DOHH2 (cell line): ENCODE measurements around the gene SCFD2.

Experiments
- H3F3A ChIP-seq: fragments of 200-600 bp; sonication (generic), shearing (Covaris generic); 2 replicates; pipeline ENCODE4 v1.6.0; 2016; ENCODE audit warnings: antibody characterized with exemption, mild to moderate bottlenecking; ENCODE audit not compliant: control insufficient read depth, insufficient read depth
- H3K27ac ChIP-seq: fragments of 200-600 bp; sonication (generic); 2 replicates; pipeline ENCODE4 v1.5.1; 2014; ENCODE audit warnings: low read depth, mild to moderate bottlenecking, low read length, moderate library complexity
- H3K27me3 ChIP-seq: fragments of 200-600 bp; sonication (generic); 2 replicates; pipeline ENCODE4 v1.6.1; 2014; ENCODE audit warnings: mild to moderate bottlenecking, low read length, mixed read lengths; ENCODE audit not compliant: control insufficient read depth
- H3K36me3 ChIP-seq: fragments of 200-600 bp; sonication (generic); 2 replicates; pipeline ENCODE4 v1.6.1; 2014; ENCODE audit warnings: mild to moderate bottlenecking, low read length, moderate library complexity, mixed read lengths; ENCODE audit not compliant: control insufficient read depth
- H3K4me1 ChIP-seq: fragments of 200-600 bp; sonication (generic); 2 replicates; pipeline ENCODE4 v1.6.1; 2014; ENCODE audit warnings: mild to moderate bottlenecking, low read length, mixed read lengths; ENCODE audit not compliant: control insufficient read depth
- H3K4me2 ChIP-seq: fragments of 200-600 bp; sonication (generic); 2 replicates; pipeline ENCODE4 v1.6.0; 2014; ENCODE audit warnings: mild to moderate bottlenecking, low read length, moderate library complexity
- H3K4me3 ChIP-seq: fragments of 200-600 bp; sonication (generic); 2 replicates; pipeline ENCODE4 v1.5.1; 2014; ENCODE audit warnings: mild to moderate bottlenecking, low read length, mixed read lengths
- H3K79me2 ChIP-seq: fragments of 200-600 bp; sonication (generic); 2 replicates; pipeline ENCODE4 v1.6.1; 2014; ENCODE audit warnings: mild to moderate bottlenecking, low read length, mixed read lengths; ENCODE audit not compliant: control insufficient read depth
- H3K9me2 ChIP-seq: fragments of 200-600 bp; sonication (generic); replicated peaks from 2 replicates; pipeline ENCODE4 v1.6.1; 2014; ENCODE audit warnings: mild to moderate bottlenecking, low read length, mixed read lengths; ENCODE audit not compliant: control insufficient read depth
- H3K9me3 ChIP-seq: fragments of 200-600 bp; sonication (generic); 2 replicates; pipeline ENCODE4 v1.6.1; 2014; ENCODE audit warnings: antibody characterized with exemption, low read length, mixed read lengths; ENCODE audit not compliant: control insufficient read depth, insufficient read depth
- H4K20me1 ChIP-seq: fragments of 200-600 bp; sonication (generic); 2 replicates; pipeline ENCODE4 v1.6.0; 2014; ENCODE audit warnings: low read depth, mild to moderate bottlenecking, antibody characterized with exemption, low read length, moderate library complexity; ENCODE audit not compliant: control insufficient read depth, insufficient read depth
- CTCF ChIP-seq: fragments of 200-600 bp; sonication (generic); IDR thresholded peaks from one replicate; pipeline ENCODE4 v1.5.1; 2014; ENCODE audit warnings: antibody characterized with exemption, mild to moderate bottlenecking, low read depth, low read length; ENCODE audit not compliant: poor library complexity, severe bottlenecking
- EZH2phosphoT487 ChIP-seq: fragments of 200-600 bp; sonication (generic); IDR thresholded peaks from 2 replicates; pipeline ENCODE4 v1.6.1; 2017; ENCODE audit warnings: borderline replicate concordance, mild to moderate bottlenecking, antibody characterized with exemption, low read length, moderate library complexity, mixed read lengths

The SCFD2 gene

GRCh38 chr4:52907510-52907909 lies 458.4 kb downstream of the SCFD2 start:
- H3K27ac ChIP-seq: no peak overlapping the region
- no peaks in the 10 kb centered on the region for H3F3A ChIP-seq
- H3K4me1 ChIP-seq: peaks cover 4% of the 10 kb centered on the region; the same call in 1 of the 2 replicates
- H3K79me2 ChIP-seq: no peaks in the 10 kb centered on the region
- H3K27me3 ChIP-seq: no peaks in the 10 kb centered on the region
- no peak overlapping the region for H3K4me2 ChIP-seq
- H3K9me3 ChIP-seq: no peaks in the 10 kb centered on the region
- no peak for TF ChIP-seq EZH2phosphoT487
- no peak for TF ChIP-seq CTCF
- no peaks in the 10 kb centered on the region for H3K9me2 ChIP-seq
- 0 out of 2 replicates have a peak, but pooled peaks cover 3% of the 10 kb centered on the region for H3K36me3 ChIP-seq
- no peak overlapping the region for H3K4me3 ChIP-seq
- no peaks in the 10 kb centered on the region for H4K20me1 ChIP-seq

- Histone ChIP-seq H3K4me2 (no peak overlapping the region), H3K9me3 (no peaks in the 10 kb centered on the region), H3F3A (no peaks in the 10 kb centered on the region), H3K36me3 (0 out of 2 replicates have a peak, but pooled peaks cover 3% of the 10 kb centered on the region), H3K27ac (no peak overlapping the region), H3K27me3 (no peaks in the 10 kb centered on the region), H3K4me1 (no peaks in the 10 kb centered on the region), H4K20me1 (no peaks in the 10 kb centered on the region), H3K9me2 (no peaks in the 10 kb centered on the region), H3K79me2 (no peaks in the 10 kb centered on the region), H3K4me3 (no peak overlapping the region)
- TF ChIP-seq EZH2phosphoT487 (no peak), CTCF (no peak)
These were observed 461.4 kb downstream of the SCFD2 start for GRCh38 chr4:52904421-52904820.

DNA sequence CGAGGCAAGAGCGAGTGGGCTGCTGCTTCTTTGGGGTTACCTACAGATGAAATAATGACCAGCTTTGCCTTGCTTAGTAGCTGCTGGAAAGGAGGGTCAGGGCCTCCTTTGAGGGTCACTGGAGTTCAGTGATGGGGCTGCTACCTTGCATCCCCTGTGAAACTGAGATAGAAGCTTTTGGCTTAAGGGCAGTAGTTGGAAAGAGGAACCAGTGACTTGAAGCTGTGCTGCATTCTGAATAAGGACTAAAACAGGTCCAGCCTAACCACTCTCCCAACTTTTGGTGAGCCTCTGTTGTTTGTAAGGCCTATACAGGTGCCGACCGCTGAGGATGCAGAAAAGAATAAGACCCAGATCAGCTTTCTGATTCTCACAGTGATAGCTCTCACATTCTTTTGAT lies 462.6 kb downstream of the SCFD2 start:
- Histone ChIP-seq H3K9me3 (no peaks in the 10 kb centered on the region), H3F3A (no peaks in the 10 kb centered on the region), H3K27ac (no peak overlapping the region), H3K27me3 (no peaks in the 10 kb centered on the region), H3K9me2 (no peaks in the 10 kb centered on the region), H3K4me1 (no peaks in the 10 kb centered on the region), H3K36me3 (0 out of 2 replicates have a peak, but pooled peaks cover 3% of the 10 kb centered on the region), H3K4me2 (no peak overlapping the region), H3K79me2 (no peaks in the 10 kb centered on the region), H4K20me1 (no peaks in the 10 kb centered on the region), H3K4me3 (no peak overlapping the region)
- no peak for TF ChIP-seq EZH2phosphoT487

- H3K4me1 ChIP-seq: no peaks in the 10 kb centered on the region
These were observed 471.4 kb downstream of the SCFD2 start for GRCh38 chr4:52894443-52894842.

More at GRCh38 chr4:52894443-52894842, 471.4 kb downstream of the SCFD2 start:
- Histone ChIP-seq H4K20me1 (no peaks in the 10 kb centered on the region), H3K9me3 (no peaks in the 10 kb centered on the region), H3K27ac (no peak overlapping the region), H3K4me3 (no peak overlapping the region), H3K27me3 (no peaks in the 10 kb centered on the region), H3K79me2 (no peaks in the 10 kb centered on the region), H3K4me2 (no peak overlapping the region), H3K36me3 (no peaks in the 10 kb centered on the region), H3K9me2 (no peaks in the 10 kb centered on the region), H3F3A (no peaks in the 10 kb centered on the region)
- TF ChIP-seq EZH2phosphoT487 (no peak), CTCF (no peak)
